NB4 (cell line): ENCODE results near the gene FGF19.
"Not testable (repeated sequence)": the region's sequence is repeated elsewhere in the genome, so short reads cannot be mapped to it uniquely, and the experiment has no call there.

Experiments
- DNase-seq: peaks from one replicate; pipeline ENCODE4 v3.0.0; 2010; ENCODE audit warnings: low read depth
- H3K4me3 ChIP-seq: one replicate; pipeline ENCODE4 v1.5.1; 2011; ENCODE audit warnings: mild to moderate bottlenecking, low read depth, low read length, moderate library complexity
- MYC ChIP-seq: IDR thresholded peaks from 2 replicates; pipeline ENCODE4 v1.6.1; 2011; ENCODE audit warnings: low read depth, low read length
- POLR2A ChIP-seq: IDR thresholded peaks from 2 replicates; pipeline ENCODE4 v1.6.1; 2011; ENCODE audit warnings: mild to moderate bottlenecking; ENCODE audit not compliant: insufficient read length; ENCODE audit errors: extremely low read depth
- TF ChIP-seq, protein P1 (sequence below): IDR thresholded peaks from 2 replicates; pipeline ENCODE4 v1.6.1; 2011; ENCODE audit warnings: low read depth, low read length
- TF ChIP-seq, protein P2 (sequence below): IDR thresholded peaks from one replicate; pipeline ENCODE4 v1.5.1; 2012; ENCODE audit warnings: low read depth, low read length

The FGF19 gene

DNA sequence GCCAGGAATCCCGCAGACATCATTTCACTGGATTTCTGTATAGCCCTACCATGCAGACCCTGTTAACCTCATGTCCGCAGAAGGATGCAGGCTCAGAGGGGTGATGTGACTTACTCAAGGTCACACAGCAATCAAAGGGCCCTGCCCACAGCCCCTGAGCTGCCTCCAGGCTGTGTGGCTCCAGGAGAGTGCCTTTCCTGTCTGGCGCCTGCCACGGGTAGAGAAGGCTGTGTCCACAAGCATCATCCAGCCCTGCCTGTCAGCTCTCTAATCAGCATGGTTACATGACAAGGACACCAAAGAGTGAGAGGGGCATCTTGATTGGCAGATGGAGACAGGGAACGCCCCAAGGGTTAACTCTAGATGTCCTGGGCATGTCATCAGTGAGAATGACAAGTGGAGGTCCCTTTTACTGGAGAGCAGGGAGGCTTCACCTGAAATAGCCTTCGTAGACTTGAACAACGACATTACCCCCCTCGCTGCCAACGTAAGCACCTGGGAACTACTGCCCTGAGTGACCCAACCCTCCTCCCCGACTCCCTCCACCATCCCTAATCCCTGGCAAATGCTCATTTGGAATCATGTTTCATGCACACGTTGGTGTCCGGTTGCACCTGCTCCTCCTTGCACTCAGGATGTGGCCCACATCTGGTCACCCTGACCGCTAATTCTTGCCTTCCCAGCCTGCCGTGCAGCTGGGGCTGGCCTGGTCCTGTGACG, 6.9 kb downstream of the FGF19 start:
- TF ChIP-seq, protein P1, sequence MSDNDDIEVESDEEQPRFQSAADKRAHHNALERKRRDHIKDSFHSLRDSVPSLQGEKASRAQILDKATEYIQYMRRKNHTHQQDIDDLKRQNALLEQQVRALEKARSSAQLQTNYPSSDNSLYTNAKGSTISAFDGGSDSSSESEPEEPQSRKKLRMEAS = no peak
- TF ChIP-seq POLR2A = no peak
- no peak for TF ChIP-seq MYC
- TF ChIP-seq, protein P2, sequence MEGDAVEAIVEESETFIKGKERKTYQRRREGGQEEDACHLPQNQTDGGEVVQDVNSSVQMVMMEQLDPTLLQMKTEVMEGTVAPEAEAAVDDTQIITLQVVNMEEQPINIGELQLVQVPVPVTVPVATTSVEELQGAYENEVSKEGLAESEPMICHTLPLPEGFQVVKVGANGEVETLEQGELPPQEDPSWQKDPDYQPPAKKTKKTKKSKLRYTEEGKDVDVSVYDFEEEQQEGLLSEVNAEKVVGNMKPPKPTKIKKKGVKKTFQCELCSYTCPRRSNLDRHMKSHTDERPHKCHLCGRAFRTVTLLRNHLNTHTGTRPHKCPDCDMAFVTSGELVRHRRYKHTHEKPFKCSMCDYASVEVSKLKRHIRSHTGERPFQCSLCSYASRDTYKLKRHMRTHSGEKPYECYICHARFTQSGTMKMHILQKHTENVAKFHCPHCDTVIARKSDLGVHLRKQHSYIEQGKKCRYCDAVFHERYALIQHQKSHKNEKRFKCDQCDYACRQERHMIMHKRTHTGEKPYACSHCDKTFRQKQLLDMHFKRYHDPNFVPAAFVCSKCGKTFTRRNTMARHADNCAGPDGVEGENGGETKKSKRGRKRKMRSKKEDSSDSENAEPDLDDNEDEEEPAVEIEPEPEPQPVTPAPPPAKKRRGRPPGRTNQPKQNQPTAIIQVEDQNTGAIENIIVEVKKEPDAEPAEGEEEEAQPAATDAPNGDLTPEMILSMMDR = no peak
- no peak overlapping the region for H3K4me3 ChIP-seq
- DNase-seq = no peak

DNA sequence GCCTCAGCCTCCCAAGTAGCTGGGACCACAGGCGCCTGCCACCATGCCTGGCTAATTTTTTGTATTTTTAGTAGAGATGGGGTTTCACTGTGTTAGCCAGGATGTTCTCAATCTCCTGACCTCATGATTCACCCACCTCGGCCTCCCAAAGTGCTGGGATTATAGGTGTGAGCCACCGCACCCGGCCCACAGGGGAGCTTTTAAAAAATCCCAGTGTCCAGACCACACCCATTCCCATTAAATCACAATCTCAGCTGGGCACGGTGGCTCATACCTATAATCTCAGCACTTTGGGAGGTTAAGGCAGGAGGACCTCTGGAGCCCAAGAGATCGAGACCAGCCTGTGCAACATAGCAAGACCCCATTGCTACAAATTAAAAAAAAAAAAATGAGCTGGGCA, 7.8 kb downstream of the FGF19 start:
- H3K4me3 ChIP-seq, DNase-seq: not testable (repeated sequence)

DNA sequence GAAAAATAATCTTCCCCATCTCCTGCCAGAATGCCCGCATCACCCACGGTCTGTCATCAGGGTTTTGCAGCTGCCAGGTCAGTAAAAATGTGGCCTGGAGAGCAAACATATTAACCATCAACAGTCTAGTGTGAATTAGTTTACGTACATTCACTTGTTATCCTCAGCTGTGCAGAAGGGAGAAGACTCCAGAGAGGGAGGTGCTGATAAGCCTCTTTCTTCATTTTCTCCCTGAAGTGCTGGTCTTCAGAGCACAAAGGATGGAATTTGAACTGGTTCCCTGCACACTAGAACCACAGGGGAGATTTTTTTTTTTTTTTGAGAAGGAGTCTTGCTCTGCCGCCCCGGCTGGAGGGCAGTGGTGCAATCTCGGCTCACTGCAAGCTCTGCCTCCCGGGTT, 8.2 kb downstream of the FGF19 start:
- no peak for DNase-seq
- H3K4me3 ChIP-seq = no peak overlapping the region
- TF ChIP-seq MYC (no peak), POLR2A (no peak)
- TF ChIP-seq, protein P1 = no peak
- TF ChIP-seq, protein P2 = no peak

DNA sequence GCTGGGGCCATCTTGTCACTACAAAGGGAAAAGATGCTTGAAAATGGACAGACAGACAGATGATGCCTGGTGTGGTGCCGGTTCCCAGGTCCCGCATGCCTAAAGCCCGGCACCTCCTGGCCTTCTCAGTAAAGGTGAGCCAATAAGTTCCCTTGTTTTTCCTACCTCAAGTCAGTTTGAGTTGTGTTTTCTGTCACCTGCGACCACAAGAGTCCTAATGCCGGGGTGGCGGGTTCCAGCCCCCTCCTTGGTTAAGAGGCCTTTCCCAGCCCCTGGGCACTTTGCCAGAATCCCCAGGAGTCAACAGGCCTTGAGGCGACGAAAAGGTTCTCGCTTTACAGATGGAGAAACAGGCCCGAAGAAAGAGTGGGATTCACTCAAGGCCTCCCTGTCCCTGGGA, 9.0 kb downstream of the FGF19 start:
- no peak for DNase-seq
- TF ChIP-seq, protein P1 = no peak
- TF ChIP-seq MYC (no peak), POLR2A (no peak)
- TF ChIP-seq, protein P2 = no peak
- H3K4me3 ChIP-seq = no peak overlapping the region

DNA sequence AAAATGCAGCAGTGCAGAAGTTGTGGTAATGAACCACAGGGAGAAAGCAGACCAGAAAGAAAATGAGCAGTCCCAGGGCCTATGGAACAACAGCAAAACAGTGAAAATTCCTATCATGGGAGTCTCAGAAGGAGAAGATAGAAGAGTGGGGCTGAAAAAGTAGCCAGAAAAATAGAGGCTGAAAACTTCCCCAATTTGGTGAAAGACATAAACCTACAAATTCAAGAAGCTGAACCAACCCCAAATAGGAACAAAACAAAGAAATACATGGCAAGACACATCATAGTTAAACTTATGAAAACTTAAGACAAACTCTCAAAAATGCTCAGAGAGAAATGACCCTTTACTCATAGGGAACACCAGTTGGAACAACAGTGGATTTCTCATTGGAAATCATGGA, 11.4 kb downstream of the FGF19 start:
- no peak for TF ChIP-seq POLR2A
- TF ChIP-seq, protein P1 = no peak
- no peak for TF ChIP-seq MYC
- TF ChIP-seq, protein P2 = no peak
- no peak for DNase-seq
- H3K4me3 ChIP-seq = no peak overlapping the region

DNA sequence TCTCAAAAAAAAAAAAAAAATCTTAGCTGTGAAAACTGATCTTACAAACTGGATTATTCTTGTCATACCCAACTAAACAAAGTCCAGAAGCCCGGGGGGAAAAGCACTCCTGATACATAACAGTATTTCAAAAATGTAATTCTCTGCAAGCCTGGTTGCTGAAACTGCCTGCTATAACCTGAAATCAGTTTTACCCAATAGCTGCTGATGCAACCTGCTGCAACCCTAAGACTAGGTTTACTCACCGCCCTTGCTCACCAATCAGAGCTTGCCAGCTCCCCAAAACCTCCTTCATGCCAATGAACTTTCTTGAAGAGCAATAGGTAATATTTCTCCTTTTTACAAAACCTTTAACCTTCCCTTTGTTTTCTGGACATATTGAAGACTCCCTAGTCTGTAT, 12.4 kb downstream of the FGF19 start:
- H3K4me3 ChIP-seq = no peak overlapping the region
- DNase-seq = no peak
- TF ChIP-seq POLR2A (no peak), MYC (no peak)
- TF ChIP-seq, protein P1 = no peak
- TF ChIP-seq, protein P2 = no peak
